IMR-90 (cell line): ENCODE measurements around the gene ZNF512B. TPM values are rescaled to one million over a fixed set of nuclear protein-coding genes. Genes with fewer than 3 reads are reported as not detected.
A peak's percentile ranks its signal among the peaks of the same experiment; 100 is the strongest.

Source experiments
- ATAC-seq: fragments of 200-7000 bp; cut with Tn5 transposase; 2 replicates; pipeline ENCODE4 v1.9.1; 2020; ENCODE audit warnings: low read depth, mild to moderate bottlenecking, moderate library complexity
- BruUV-seq: library from RNA; stranded (reverse); fragments of 400-500 nt; replicated peaks from 2 replicates; lab custom pipeline; 2021; lab: Mats Ljungman, UMichigan
- CTCF ChIA-PET: fragments of 300-600 bp; formaldehyde crosslinking; extraction: SDS; loops from one replicate; lab custom pipeline; 2021; ENCODE audit warnings: antibody characterized with exemption; lab: Yijun Ruan, JAX
- POLR2A ChIA-PET: fragments of 300-600 bp; sonication (Branson Sonifier 250); formaldehyde crosslinking; loops from one replicate; lab custom pipeline; 2022; ENCODE audit warnings: antibody characterized with exemption; ENCODE audit not compliant: unreplicated experiment; lab: Charles Lee
- DNase-seq: peaks from one replicate; pipeline ENCODE4 v3.0.0; 2013
- H2AFZ ChIP-seq: replicated peaks from 2 replicates; pipeline ENCODE3; 2013; ENCODE audit warnings: low read length, mild to moderate bottlenecking; ENCODE audit not compliant: poor library complexity
- H2AK5ac ChIP-seq: 2 replicates; pipeline ENCODE4 v1.6.1; 2013; ENCODE audit warnings: low read depth, low read length, inconsistent platforms
- H2AK9ac ChIP-seq: replicated peaks from 2 replicates; pipeline ENCODE3; 2013; ENCODE audit warnings: mild to moderate bottlenecking, low read depth, low read length, moderate library complexity; ENCODE audit not compliant: poor library complexity
- H2BK120ac ChIP-seq: 2 replicates; pipeline ENCODE4 v1.6.1; 2013; ENCODE audit warnings: low read depth, low read length, inconsistent platforms
- H2BK15ac ChIP-seq: 3 replicates; pipeline ENCODE4 v1.6.1; 2013; ENCODE audit warnings: low read depth, low read length, inconsistent platforms
- H2BK20ac ChIP-seq: 2 replicates; pipeline ENCODE4 v1.6.1; 2013; ENCODE audit warnings: low read depth, mild to moderate bottlenecking, inconsistent platforms, low read length, moderate library complexity
- H2BK5ac ChIP-seq: 2 replicates; pipeline ENCODE4 v1.6.1; 2013; ENCODE audit warnings: mild to moderate bottlenecking, low read depth, low read length, inconsistent platforms; ENCODE audit not compliant: poor library complexity, severe bottlenecking
- H3K14ac ChIP-seq: replicated peaks from 2 replicates; pipeline ENCODE4 v1.6.1; 2013; ENCODE audit warnings: low read depth, low read length, inconsistent platforms
- H3K18ac ChIP-seq: 2 replicates; pipeline ENCODE4 v1.6.1; 2013; ENCODE audit warnings: low read depth, low read length, control low read depth
- H3K23ac ChIP-seq: 2 replicates; pipeline ENCODE4 v1.6.1; 2013; ENCODE audit warnings: low read depth, low read length, inconsistent platforms
- H3K27ac ChIP-seq: 2 replicates; pipeline ENCODE4 v1.5.1; 2013; ENCODE audit warnings: mild to moderate bottlenecking, control low read depth, low read length; ENCODE audit not compliant: insufficient read depth
- H3K27me3 ChIP-seq: 2 replicates; pipeline ENCODE4 v1.6.1; 2013; ENCODE audit warnings: low read length; ENCODE audit not compliant: control insufficient read depth, insufficient read depth
- H3K36me3 ChIP-seq: 2 replicates; pipeline ENCODE4 v1.6.1; 2013; ENCODE audit warnings: low read length, mixed read lengths; ENCODE audit not compliant: control insufficient read depth, insufficient read depth
- H3K4ac ChIP-seq: 2 replicates; pipeline ENCODE4 v1.6.1; 2013; ENCODE audit warnings: low read depth, low read length, inconsistent platforms
- H3K4me1 ChIP-seq: 2 replicates; pipeline ENCODE4 v1.6.1; 2013; ENCODE audit warnings: low read length, mixed read lengths; ENCODE audit not compliant: control insufficient read depth, insufficient read depth
- H3K4me2 ChIP-seq: 2 replicates; pipeline ENCODE4 v1.6.1; 2013; ENCODE audit warnings: low read depth, mild to moderate bottlenecking, control low read depth, low read length, moderate library complexity
- H3K4me3 ChIP-seq: 2 replicates; pipeline ENCODE4 v1.5.1; 2013; ENCODE audit warnings: low read depth, mild to moderate bottlenecking, control low read depth, low read length, moderate library complexity; ENCODE audit not compliant: insufficient read depth
- H3K56ac ChIP-seq: 2 replicates; pipeline ENCODE4 v1.6.1; 2013; ENCODE audit warnings: low read length, inconsistent platforms; ENCODE audit not compliant: insufficient read depth; ENCODE audit errors: extremely low read depth
- H3K79me1 ChIP-seq, 2 experiments: 2 replicates each; pipeline ENCODE4 v1.6.1; 2013; ENCODE audit warnings: low read length in 2 of 2, inconsistent platforms in 1 of 2, low read depth in 1 of 2
- H3K9ac ChIP-seq: 2 replicates; pipeline ENCODE4 v1.6.1; 2013; ENCODE audit warnings: low read depth, low read length, control low read depth
- H3K9me1 ChIP-seq: 2 replicates; pipeline ENCODE4 v1.6.1; 2013; ENCODE audit warnings: low read length, inconsistent platforms; ENCODE audit not compliant: insufficient read depth
- H3K9me3 ChIP-seq: 2 replicates; pipeline ENCODE4 v1.6.1; 2013; ENCODE audit warnings: low read length; ENCODE audit not compliant: control insufficient read depth, insufficient read depth
- H4K20me1 ChIP-seq: 2 replicates; pipeline ENCODE4 v1.6.1; 2013; ENCODE audit warnings: low read length, inconsistent platforms; ENCODE audit not compliant: insufficient read depth
- H4K5ac ChIP-seq: 2 replicates; pipeline ENCODE4 v1.6.1; 2013; ENCODE audit warnings: mild to moderate bottlenecking, low read depth, low read length, control low read depth
- H4K8ac ChIP-seq, 2 experiments: 2 replicates each; pipeline ENCODE4 v1.6.1; 2013; ENCODE audit warnings: low read depth in 2 of 2, low read length in 2 of 2, control low read depth in 1 of 2, inconsistent platforms in 1 of 2
- H4K91ac ChIP-seq: 2 replicates; pipeline ENCODE4 v1.6.1; 2013; ENCODE audit warnings: low read depth, low read length, inconsistent platforms; ENCODE audit not compliant: insufficient read depth
- FOS ChIP-seq: fragments of 150-350 bp; IDR thresholded peaks from 2 replicates; pipeline ENCODE4 v1.6.1; 2016; ENCODE audit warnings: low read depth, low read length
- MAFK ChIP-seq: IDR thresholded peaks from 2 replicates; pipeline ENCODE4 v1.6.1; 2012; ENCODE audit warnings: low read depth, low read length, improper control_type of control experiment
- MAZ ChIP-seq: IDR thresholded peaks from 2 replicates; pipeline ENCODE4 v1.6.1; 2012; ENCODE audit warnings: low read depth, mild to moderate bottlenecking, low read length, improper control_type of control experiment, moderate library complexity, borderline replicate concordance
- NFE2L2 ChIP-seq: fragments of 150-350 bp; IDR thresholded peaks from 2 replicates; pipeline ENCODE4 v1.6.1; 2016; ENCODE audit warnings: low read depth, mild to moderate bottlenecking, low read length
- RCOR1 ChIP-seq: IDR thresholded peaks from 2 replicates; pipeline ENCODE4 v1.6.1; 2012; ENCODE audit warnings: mild to moderate bottlenecking, low read length, improper control_type of control experiment; ENCODE audit not compliant: insufficient replicate concordance
- RFX5 ChIP-seq: IDR thresholded peaks from 2 replicates; pipeline ENCODE4 v1.8.0; 2012; ENCODE audit warnings: low read depth, mild to moderate bottlenecking, low read length, moderate library complexity
- SMC3 ChIP-seq: fragments of 150-350 bp; IDR thresholded peaks from 2 replicates; pipeline ENCODE4 v1.6.1; 2016; ENCODE audit warnings: low read depth, mild to moderate bottlenecking, antibody characterized with exemption, low read length, moderate library complexity
- WGBS, 2 experiments: methylation state at CpG; one replicate each; pipeline versions ENCODE4 v1.1.5 to v1.1.7; 2013; ENCODE audit warnings: missing lambda C conversion rate in 2 of 2; ENCODE audit not compliant: insufficient read length in 1 of 2; ENCODE audit errors: extremely low coverage in 2 of 2; 5-methylcytosine and 5-hydroxymethylcytosine counted together
- dilution Hi-C: fragments of 300-500 bp; cut with HindIII; formaldehyde crosslinking; loops from one replicate; pipeline ENCODE4 v1.14.3; 2018; ENCODE audit warnings: low sequenced_read_pairs; ENCODE audit not compliant: unreplicated experiment
- in situ Hi-C: fragments of 300-500 bp; cut with MboI; formaldehyde crosslinking; loops from 3 replicates; pipeline ENCODE4 v1.14.3; 2019; ENCODE audit warnings: low sequenced_read_pairs, inconsistent platforms, mixed read lengths
- intact Hi-C: fragments of 100-400 bp; cut with micrococcal nuclease; formaldehyde crosslinking; loops from 2 replicates; pipeline ENCODE4 v1.10.0; 2022
- polyA plus RNA-seq, 3 experiments: library from polyadenylated mRNA; depleted of rRNA; stranded (reverse); fragments of >200 nt; gene quantifications; 2 replicates each; pipeline ENCODE4 v1.2.3, GENCODE V29; 2012; ENCODE audit warnings: low replicate concordance in 1 of 3
- total RNA-seq: library from RNA; depleted of rRNA; stranded (reverse); fragments of >200 nt; gene quantifications from 2 replicates; pipeline ENCODE4 v1.2.3, GENCODE V29; 2012
- TF ChIP-seq, protein P1 (sequence below): fragments of 150-350 bp; IDR thresholded peaks from 2 replicates; pipeline ENCODE4 v1.6.1; 2016; ENCODE audit warnings: low read depth, mild to moderate bottlenecking, low read length, moderate library complexity, borderline replicate concordance
- TF ChIP-seq, protein P2 (sequence below): conservative IDR thresholded peaks from 2 replicates; pipeline ENCODE4 v1.5.1; 2012; ENCODE audit warnings: mild to moderate bottlenecking, low read depth, low read length, improper control_type of control experiment
- TF ChIP-seq, protein P3 (sequence below): fragments of 150-350 bp; IDR thresholded peaks from 2 replicates; pipeline ENCODE4 v1.6.1; 2017; ENCODE audit warnings: mild to moderate bottlenecking, antibody characterized with exemption, low read length, low read depth

The ZNF512B gene
- total and polyA plus RNA-seq, 2 of the 4 experiments (the other 2 are of a cell fraction), result 6.5 to 15.6 TPM

DNA sequence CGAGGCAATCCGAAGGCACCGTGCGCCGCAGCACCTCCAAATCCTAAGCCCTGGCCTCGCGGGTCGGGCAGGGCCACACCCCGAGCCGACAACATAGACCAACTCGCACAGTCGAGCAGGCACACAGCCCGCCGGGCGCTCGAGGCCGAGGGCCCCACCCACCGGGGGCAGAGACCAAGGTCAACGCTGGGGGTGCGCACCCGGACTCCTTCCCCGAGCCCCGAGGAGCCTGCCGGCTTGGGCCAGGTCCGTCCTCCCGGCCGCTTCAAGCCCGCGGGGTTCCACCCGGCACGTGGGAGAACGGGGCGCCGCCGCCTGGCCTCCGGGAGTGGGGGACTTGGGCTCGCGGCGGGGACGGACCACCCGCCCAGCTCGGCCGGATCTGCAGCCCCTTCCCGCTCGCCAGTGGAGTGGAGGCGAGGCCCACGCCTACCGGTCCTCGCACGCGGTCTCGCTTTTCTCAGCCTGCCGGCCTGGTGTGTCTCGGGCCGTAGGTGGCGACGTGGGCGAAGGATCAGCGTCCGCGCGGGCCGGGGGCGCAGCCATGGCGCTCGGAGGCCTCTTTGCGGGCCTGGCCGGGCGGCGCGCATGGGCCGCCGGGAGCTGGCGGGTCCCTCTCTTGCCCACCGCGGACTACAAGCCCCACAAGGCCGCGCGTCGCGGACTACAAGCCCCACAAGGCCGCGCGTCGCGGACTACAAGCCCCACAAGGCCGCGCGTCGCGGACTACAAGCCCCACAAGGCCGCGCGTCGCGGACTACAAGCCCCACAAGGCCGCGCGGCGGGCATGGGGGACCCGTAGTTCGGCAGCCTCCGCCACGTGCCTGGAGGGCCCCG lies 13.7 kb downstream of the ZNF512B start, which contains the start of gene UCKL1 (continued):
- TF ChIP-seq, protein P1, sequence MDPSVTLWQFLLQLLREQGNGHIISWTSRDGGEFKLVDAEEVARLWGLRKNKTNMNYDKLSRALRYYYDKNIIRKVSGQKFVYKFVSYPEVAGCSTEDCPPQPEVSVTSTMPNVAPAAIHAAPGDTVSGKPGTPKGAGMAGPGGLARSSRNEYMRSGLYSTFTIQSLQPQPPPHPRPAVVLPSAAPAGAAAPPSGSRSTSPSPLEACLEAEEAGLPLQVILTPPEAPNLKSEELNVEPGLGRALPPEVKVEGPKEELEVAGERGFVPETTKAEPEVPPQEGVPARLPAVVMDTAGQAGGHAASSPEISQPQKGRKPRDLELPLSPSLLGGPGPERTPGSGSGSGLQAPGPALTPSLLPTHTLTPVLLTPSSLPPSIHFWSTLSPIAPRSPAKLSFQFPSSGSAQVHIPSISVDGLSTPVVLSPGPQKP, result no peak

DNA sequence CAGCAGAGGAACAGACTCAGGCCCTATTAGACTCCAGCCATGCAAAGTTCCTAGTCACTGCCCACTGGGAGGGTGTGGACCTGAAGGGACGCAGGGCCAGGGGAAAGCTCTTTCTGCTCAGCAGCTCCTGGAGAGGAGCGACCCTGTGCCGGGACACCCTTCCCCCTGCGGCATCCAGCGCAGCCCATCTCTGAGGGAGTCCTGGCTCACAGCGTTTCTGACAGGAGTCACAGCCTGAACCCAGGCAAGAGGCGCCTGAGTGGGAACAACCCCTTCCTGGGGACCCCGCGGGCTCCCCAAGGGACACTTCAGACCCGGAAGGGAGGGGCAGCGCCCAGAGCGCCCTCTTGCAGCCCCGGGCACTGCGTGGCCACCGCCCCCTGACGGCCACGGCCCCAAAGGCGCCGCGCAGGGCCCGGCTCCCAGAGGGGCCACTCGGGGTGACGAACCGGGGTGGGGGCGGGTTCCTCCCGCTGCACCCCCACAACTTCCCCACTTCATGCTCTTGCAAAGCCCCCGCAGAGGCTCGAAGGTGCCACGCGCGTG lies 14.4 kb downstream of the ZNF512B start:
- H3K36me3 ChIP-seq, result peaks cover 17% of the 10 kb centered on the region; the same call in 1 of the 2 replicates
- H2BK120ac ChIP-seq, result no peak overlapping the region
- peak overlapping the region; percentile 96 for H2AK9ac ChIP-seq
- peaks cover 4 to 51% of the 10 kb centered on the region in 2 experiments; a peak in 2 of 4 replicates for H3K79me1 ChIP-seq
- ATAC-seq (peak; percentile 16), DNase-seq (no peak)
- in situ Hi-C loops (no loop called here), dilution Hi-C loops (no loop called here), intact Hi-C loops (loop anchor here (5.0 kb wide), 1 partner anchor 418 kb away; the partner anchor contains the start of gene PTK6)
- no peak overlapping the region for H2BK15ac ChIP-seq
- H3K4ac ChIP-seq, result peak overlapping the region; percentile 99
- H3K23ac ChIP-seq, result peak overlapping the region; percentile 94; the same call in 1 of the 2 replicates
- peak overlapping the region; percentile 100 for H3K9ac ChIP-seq
- peak overlapping the region; percentile 94 for H3K4me3 ChIP-seq
- peak overlapping the region; percentile 98 for H3K14ac ChIP-seq
- H2BK20ac ChIP-seq, result no peak overlapping the region
- peak overlapping the region; percentile 16; the same call in 1 of the 2 replicates for H3K18ac ChIP-seq
- peak overlapping the region; percentile 98 for H2AK5ac ChIP-seq
- peaks cover 30% of the 10 kb centered on the region for H3K4me1 ChIP-seq
- peak overlapping the region; percentile 97 for H2AFZ ChIP-seq
- BruUV-seq, result no TSS peak
- H4K20me1 ChIP-seq, result peaks cover 41% of the 10 kb centered on the region
- H3K9me1 ChIP-seq, result peaks cover 12% of the 10 kb centered on the region
- ChIA-PET POLR2A (no interaction called here), CTCF (no interaction called here)
- peak overlapping the region; percentile 97 to 98; a peak in 3 of 4 replicates for H4K8ac ChIP-seq
- WGBS, 2 experiments, result 1% methylated on average over 17 of the region's 31 CpGs; no CpG with 5 or more reads in 1 of the 2 experiments
- no peaks in the 10 kb centered on the region for H3K9me3 ChIP-seq
- H2BK5ac ChIP-seq, result peak overlapping the region; percentile 95
- H3K56ac ChIP-seq, result peak overlapping the region; percentile 89; the same call in 1 of the 2 replicates
- peak overlapping the region; percentile 99 for H3K27ac ChIP-seq
- no peaks in the 10 kb centered on the region for H3K27me3 ChIP-seq
- peak overlapping the region; percentile 14 for H4K5ac ChIP-seq
- peak overlapping the region; percentile 99; the same call in 1 of the 2 replicates for H4K91ac ChIP-seq
- H3K4me2 ChIP-seq, result peak overlapping the region; percentile 89
- TF ChIP-seq MAZ, result peak; percentile 28; the same call in 1 of the 2 replicates
- TF ChIP-seq FOS, result no peak
- TF ChIP-seq RFX5, result no peak
- no peak for TF ChIP-seq MAFK
- TF ChIP-seq, protein P2, sequence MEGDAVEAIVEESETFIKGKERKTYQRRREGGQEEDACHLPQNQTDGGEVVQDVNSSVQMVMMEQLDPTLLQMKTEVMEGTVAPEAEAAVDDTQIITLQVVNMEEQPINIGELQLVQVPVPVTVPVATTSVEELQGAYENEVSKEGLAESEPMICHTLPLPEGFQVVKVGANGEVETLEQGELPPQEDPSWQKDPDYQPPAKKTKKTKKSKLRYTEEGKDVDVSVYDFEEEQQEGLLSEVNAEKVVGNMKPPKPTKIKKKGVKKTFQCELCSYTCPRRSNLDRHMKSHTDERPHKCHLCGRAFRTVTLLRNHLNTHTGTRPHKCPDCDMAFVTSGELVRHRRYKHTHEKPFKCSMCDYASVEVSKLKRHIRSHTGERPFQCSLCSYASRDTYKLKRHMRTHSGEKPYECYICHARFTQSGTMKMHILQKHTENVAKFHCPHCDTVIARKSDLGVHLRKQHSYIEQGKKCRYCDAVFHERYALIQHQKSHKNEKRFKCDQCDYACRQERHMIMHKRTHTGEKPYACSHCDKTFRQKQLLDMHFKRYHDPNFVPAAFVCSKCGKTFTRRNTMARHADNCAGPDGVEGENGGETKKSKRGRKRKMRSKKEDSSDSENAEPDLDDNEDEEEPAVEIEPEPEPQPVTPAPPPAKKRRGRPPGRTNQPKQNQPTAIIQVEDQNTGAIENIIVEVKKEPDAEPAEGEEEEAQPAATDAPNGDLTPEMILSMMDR, result peak; percentile 40
- TF ChIP-seq NFE2L2, result no peak
- TF ChIP-seq, protein P3, sequence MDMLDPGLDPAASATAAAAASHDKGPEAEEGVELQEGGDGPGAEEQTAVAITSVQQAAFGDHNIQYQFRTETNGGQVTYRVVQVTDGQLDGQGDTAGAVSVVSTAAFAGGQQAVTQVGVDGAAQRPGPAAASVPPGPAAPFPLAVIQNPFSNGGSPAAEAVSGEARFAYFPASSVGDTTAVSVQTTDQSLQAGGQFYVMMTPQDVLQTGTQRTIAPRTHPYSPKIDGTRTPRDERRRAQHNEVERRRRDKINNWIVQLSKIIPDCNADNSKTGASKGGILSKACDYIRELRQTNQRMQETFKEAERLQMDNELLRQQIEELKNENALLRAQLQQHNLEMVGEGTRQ, result no peak
- no peak for TF ChIP-seq RCOR1
- TF ChIP-seq SMC3, result no peak
